Endothelial cell of umbilical vein (primary cell): Measurements from ENCODE around the gene FAM118B. TPM values are rescaled to one million over a fixed set of nuclear protein-coding genes. Genes with fewer than 3 reads are reported as not detected.

ENCODE experiments used
- BruUV-seq: library from RNA; stranded (reverse); fragments of 400-500 nt; replicated peaks from 2 replicates; lab custom pipeline; 2021; lab: Mats Ljungman, UMichigan
- CTCF ChIA-PET: fragments of 300-600, 350-600 bp; sonication (Branson Sonifier 250); formaldehyde crosslinking; loops from one replicate; lab custom pipeline; 2021; ENCODE audit warnings: antibody characterized with exemption, inconsistent platforms; lab: Charles Lee
- POLR2A ChIA-PET: fragments of 300-600, 350-600 bp; sonication (Branson Sonifier 250); formaldehyde crosslinking; loops from one replicate; lab custom pipeline; 2021; ENCODE audit warnings: antibody characterized with exemption, inconsistent platforms; lab: Charles Lee
- DNase-seq: peaks from one replicate; pipeline ENCODE4 v3.0.0-alpha.2; 2011; ENCODE audit warnings: low read depth, low spot score
- FAIRE-seq: peaks from 2 replicates; lab custom pipeline; 2011; peaks lifted over from hg19 to GRCh38; lab: Jason Lieb, UNC
- H2AFZ ChIP-seq: 2 replicates; pipeline ENCODE4 v1.6.0; 2012; ENCODE audit warnings: low read depth, low read length, control low read depth, inconsistent platforms
- H3K27ac ChIP-seq: 2 replicates; pipeline ENCODE4 v1.5.1; 2011; ENCODE audit warnings: low read depth, mild to moderate bottlenecking, control low read depth, low read length, moderate library complexity; ENCODE audit not compliant: insufficient read depth
- H3K27me3 ChIP-seq, 2 experiments: 2 replicates each; pipeline versions ENCODE4 v1.6.0 to v1.6.1; 2011; ENCODE audit warnings: low read length in 2 of 2, mixed read lengths in 1 of 2; ENCODE audit not compliant: control insufficient read depth in 2 of 2, insufficient read depth in 2 of 2
- H3K36me3 ChIP-seq, 2 experiments: 2 replicates in 1 of 2; 3 replicates in 1 of 2; pipeline ENCODE4 v1.5.1; 2011; ENCODE audit warnings: low read length in 2 of 2, mild to moderate bottlenecking in 1 of 2, moderate library complexity in 1 of 2; ENCODE audit not compliant: control insufficient read depth in 2 of 2, insufficient read depth in 2 of 2; ENCODE audit errors: extremely low read depth in 1 of 2
- H3K4me1 ChIP-seq: 3 replicates; pipeline ENCODE4 v1.5.1; 2011; ENCODE audit warnings: mild to moderate bottlenecking, low read length; ENCODE audit not compliant: control insufficient read depth, insufficient read depth; ENCODE audit errors: extremely low read depth
- H3K4me2 ChIP-seq: 2 replicates; pipeline ENCODE4 v1.6.1; 2011; ENCODE audit warnings: low read length, control low read depth, mixed read lengths; ENCODE audit not compliant: insufficient read depth
- H3K4me3 ChIP-seq, 3 experiments: fragments of 200-600 bp in 1 of 3; sonication (generic), shearing (Covaris generic) in 1 of 3; replicated peaks in 1 of 3; 2 replicates each; pipeline ENCODE4 v1.5.1; 2011 to 2016; ENCODE audit warnings: control low read depth in 3 of 3, low read length in 3 of 3, mild to moderate bottlenecking in 2 of 3, inconsistent platforms in 1 of 3, low read depth in 1 of 3, moderate library complexity in 1 of 3; ENCODE audit not compliant: insufficient read depth in 1 of 3
- H3K79me2 ChIP-seq: 2 replicates; pipeline ENCODE4 v1.6.0; 2012; ENCODE audit warnings: low read length, inconsistent platforms; ENCODE audit not compliant: control insufficient read depth, insufficient read depth
- H3K9ac ChIP-seq: replicated peaks from 2 replicates; pipeline ENCODE3; 2011; ENCODE audit warnings: low read length, control low read depth; ENCODE audit not compliant: insufficient read depth; ENCODE audit errors: extremely low read depth
- H3K9me1 ChIP-seq: replicated peaks from 3 replicates; pipeline ENCODE4 v1.6.0; 2011; ENCODE audit warnings: mild to moderate bottlenecking, low read length; ENCODE audit not compliant: control insufficient read depth, insufficient read depth; ENCODE audit errors: extremely low read depth
- H3K9me3 ChIP-seq: replicated peaks from 2 replicates; pipeline ENCODE4 v1.5.1; 2012; ENCODE audit warnings: low read length, inconsistent platforms; ENCODE audit not compliant: control insufficient read depth, insufficient read depth
- H4K20me1 ChIP-seq: replicated peaks from 2 replicates; pipeline ENCODE3; 2011; ENCODE audit warnings: mild to moderate bottlenecking, low read length; ENCODE audit not compliant: control insufficient read depth, insufficient read depth; ENCODE audit errors: extremely low read depth
- EZH2 ChIP-seq: IDR thresholded peaks from 2 replicates; pipeline ENCODE4 v1.6.1; 2012; ENCODE audit warnings: borderline replicate concordance, low read depth, mild to moderate bottlenecking, moderate library complexity, low read length, inconsistent platforms; ENCODE audit not compliant: severe bottlenecking
- FOS ChIP-seq: IDR thresholded peaks from 2 replicates; pipeline ENCODE4 v1.6.1; 2011; ENCODE audit warnings: mild to moderate bottlenecking, low read length, moderate library complexity, borderline replicate concordance; ENCODE audit not compliant: insufficient read depth
- GATA2 ChIP-seq: IDR thresholded peaks from 2 replicates; pipeline ENCODE4 v1.7.0; 2011; ENCODE audit warnings: low read depth, mild to moderate bottlenecking, moderate library complexity, mixed read lengths, low read length; ENCODE audit not compliant: insufficient read length, insufficient read depth
- JUN ChIP-seq: IDR thresholded peaks from 2 replicates; pipeline ENCODE4 v1.6.1; 2011; ENCODE audit warnings: borderline replicate concordance, low read depth; ENCODE audit not compliant: insufficient read length, insufficient read depth
- MYC ChIP-seq: IDR thresholded peaks from one replicate; pipeline ENCODE4 v1.6.1; 2011; ENCODE audit warnings: mild to moderate bottlenecking, low read depth, low read length
- POLR2A ChIP-seq: IDR thresholded peaks from 2 replicates; pipeline ENCODE4 v1.6.1; 2012; ENCODE audit warnings: low read depth, mild to moderate bottlenecking, control low read depth, low read length
- POLR2AphosphoS5 ChIP-seq: IDR thresholded peaks from 2 replicates; pipeline ENCODE4 v1.6.1; 2012; ENCODE audit warnings: low read depth, mild to moderate bottlenecking, control low read depth, low read length, moderate library complexity; ENCODE audit not compliant: insufficient read depth
- dilution Hi-C: fragments of 300-500 bp; cut with MboI; formaldehyde crosslinking; loops from one replicate; pipeline ENCODE4 v1.15.0; 2019; ENCODE audit warnings: low sequenced_read_pairs; ENCODE audit not compliant: extremely low pct_ligation_motif_present
- intact Hi-C: fragments of 100-400 bp; cut with micrococcal nuclease; formaldehyde crosslinking; loops from one replicate; pipeline ENCODE4 v1.10.0; 2022
- polyA plus RNA-seq, 4 experiments: library from polyadenylated mRNA; depleted of rRNA in 3 of 4; stranded (reverse) in 3 of 4; unstranded in 1 of 4; fragments of >200 nt; gene quantifications; 2 replicates each; pipeline versions ENCODE4 v1.2.1 to v1.2.3, GENCODE V29; 2011 to 2012; ENCODE audit warnings: missing spikeins in 1 of 4
- total RNA-seq: library from RNA; stranded (reverse); gene quantifications from 2 replicates; pipeline ENCODE4 v1.2.3, GENCODE V29; 2021
- TF ChIP-seq, protein P1 (sequence below), 2 donors: IDR thresholded peaks; 1 replicate in 1 of 2; 2 replicates in 1 of 2; pipeline ENCODE4 v1.5.1; 2011; ENCODE audit warnings: low read length in 2 of 2, mild to moderate bottlenecking in 2 of 2, moderate library complexity in 2 of 2, control low read depth in 1 of 2, inconsistent platforms in 1 of 2, low read depth in 1 of 2; ENCODE audit not compliant: insufficient read depth in 1 of 2; ENCODE audit errors: extremely low read depth in 1 of 2
- TF ChIP-seq, protein P2 (sequence below): IDR thresholded peaks from 2 replicates; pipeline ENCODE4 v1.6.1; 2011; ENCODE audit not compliant: insufficient read depth, insufficient read length

The FAM118B gene
- total and polyA plus RNA-seq, 2 donors (not counting 3 experiments of a cell fraction or from before 2014, with no cell fraction given): 26.6 to 35.8 TPM

DNA sequence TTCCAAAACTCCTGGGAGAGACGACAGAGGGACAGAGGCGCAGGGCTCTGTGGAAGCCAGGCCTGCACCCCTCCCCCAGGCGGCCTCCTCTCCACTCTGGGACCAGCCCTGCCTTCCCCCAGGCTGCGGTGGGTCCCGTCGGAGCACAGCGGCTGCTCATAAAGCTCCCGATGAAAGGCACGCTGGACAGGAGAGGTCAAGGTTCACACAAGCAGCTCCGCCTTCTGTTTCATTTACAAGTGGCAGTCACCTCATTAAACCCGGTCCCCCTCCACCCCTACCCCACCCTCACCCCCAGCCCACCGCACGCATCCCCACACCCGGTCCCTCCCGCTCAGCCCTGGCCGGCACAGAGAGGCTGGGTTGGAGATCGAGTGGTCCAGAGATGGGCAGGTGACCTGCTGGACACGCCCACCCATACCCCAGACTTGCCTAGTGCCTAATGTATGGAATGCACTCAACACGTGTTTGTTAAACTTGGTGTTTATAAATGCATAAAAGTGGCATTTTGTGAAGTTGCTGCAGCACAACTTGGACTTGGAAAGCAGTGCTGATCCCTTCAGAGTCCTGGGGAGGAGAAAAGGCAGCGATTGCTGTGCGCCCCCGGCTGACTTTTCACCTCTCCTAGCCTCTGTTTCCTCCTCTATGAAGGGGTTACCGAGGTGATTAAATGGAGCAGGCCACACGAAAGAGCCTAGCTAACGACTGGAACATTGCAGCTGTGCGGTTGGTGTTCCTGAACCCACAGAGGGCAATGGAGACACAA, 26.1 kb upstream of the FAM118B start:
- intact Hi-C loops: no loop called here
- H3K4me2 ChIP-seq: no peak overlapping the region

More for the DNA sequence above, 26.1 kb upstream of the FAM118B start:
- BruUV-seq: no TSS peak
- Histone ChIP-seq H4K20me1 (no peaks in the 10 kb centered on the region), H3K4me3 (no peak overlapping the region), H3K9ac (no peak overlapping the region), H3K9me1 (no peaks in the 10 kb centered on the region), H3K36me3 (no peaks in the 10 kb centered on the region), H2AFZ (no peak overlapping the region), H3K79me2 (no peaks in the 10 kb centered on the region), H3K4me1 (no peaks in the 10 kb centered on the region), H3K27me3 (no peaks in the 10 kb centered on the region), H3K9me3 (no peaks in the 10 kb centered on the region), H3K27ac (no peak overlapping the region)
- POLR2A ChIA-PET: no interaction called here
- no peak for DNase-seq
- TF ChIP-seq GATA2: no peak
- no peak for TF ChIP-seq POLR2A
- TF ChIP-seq, protein P1, sequence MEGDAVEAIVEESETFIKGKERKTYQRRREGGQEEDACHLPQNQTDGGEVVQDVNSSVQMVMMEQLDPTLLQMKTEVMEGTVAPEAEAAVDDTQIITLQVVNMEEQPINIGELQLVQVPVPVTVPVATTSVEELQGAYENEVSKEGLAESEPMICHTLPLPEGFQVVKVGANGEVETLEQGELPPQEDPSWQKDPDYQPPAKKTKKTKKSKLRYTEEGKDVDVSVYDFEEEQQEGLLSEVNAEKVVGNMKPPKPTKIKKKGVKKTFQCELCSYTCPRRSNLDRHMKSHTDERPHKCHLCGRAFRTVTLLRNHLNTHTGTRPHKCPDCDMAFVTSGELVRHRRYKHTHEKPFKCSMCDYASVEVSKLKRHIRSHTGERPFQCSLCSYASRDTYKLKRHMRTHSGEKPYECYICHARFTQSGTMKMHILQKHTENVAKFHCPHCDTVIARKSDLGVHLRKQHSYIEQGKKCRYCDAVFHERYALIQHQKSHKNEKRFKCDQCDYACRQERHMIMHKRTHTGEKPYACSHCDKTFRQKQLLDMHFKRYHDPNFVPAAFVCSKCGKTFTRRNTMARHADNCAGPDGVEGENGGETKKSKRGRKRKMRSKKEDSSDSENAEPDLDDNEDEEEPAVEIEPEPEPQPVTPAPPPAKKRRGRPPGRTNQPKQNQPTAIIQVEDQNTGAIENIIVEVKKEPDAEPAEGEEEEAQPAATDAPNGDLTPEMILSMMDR (IDR thresholded peaks at IDR 0.05; ENCODE audit: extremely low read depth in 1 of 2, insufficient read depth in 1 of 2, low read depth in 1 of 2, low read length in 2 of 2): no peak
- no peak for TF ChIP-seq MYC
- no peak for TF ChIP-seq EZH2
- TF ChIP-seq, protein P2, sequence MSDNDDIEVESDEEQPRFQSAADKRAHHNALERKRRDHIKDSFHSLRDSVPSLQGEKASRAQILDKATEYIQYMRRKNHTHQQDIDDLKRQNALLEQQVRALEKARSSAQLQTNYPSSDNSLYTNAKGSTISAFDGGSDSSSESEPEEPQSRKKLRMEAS: no peak
- no peak for TF ChIP-seq JUN
- TF ChIP-seq POLR2AphosphoS5: no peak
- no peak for TF ChIP-seq FOS
- FAIRE-seq: no peak
- dilution Hi-C loops: no loop called here
- CTCF ChIA-PET: no interaction called here
